ENCODE results near the gene PPARG.
"Not testable (repeated sequence)": the region's sequence is repeated elsewhere in the genome, so short reads cannot be mapped to it uniquely, and the experiment has no call there.

- TF ChIP-seq CTCF (IDR thresholded peaks at IDR 0.05 in 2 of 3, conservative IDR thresholded peaks at IDR 0.05 in 1 of 3; ENCODE audit: borderline replicate concordance in 1 of 3, insufficient read depth in 1 of 3, low read depth in 2 of 3, low read length in 2 of 3); MAX (IDR thresholded peaks at IDR 0.05); POLR2AphosphoS5 (IDR thresholded peaks at IDR 0.05; ENCODE audit: low read depth, low read length); POLR2A (IDR thresholded peaks at IDR 0.05; ENCODE audit: borderline replicate concordance, extremely low read depth, insufficient read depth, insufficient read length); SP1 (IDR thresholded peaks at IDR 0.05; ENCODE audit: low read depth): not testable (repeated sequence)
These were observed 159.7 kb downstream of the PPARG start for GRCh38 chr3:12448404-12449202.
